HG03432 (cell line): ENCODE data around the gene LPCAT1.

Experiments used
- ATAC-seq: cut with Tn5 transposase; IDR thresholded peaks from one replicate; pipeline ENCODE4 v1.9.1; 2021; ENCODE audit warnings: mild to moderate bottlenecking, moderate library complexity; ENCODE audit not compliant: unreplicated experiment

The LPCAT1 gene

DNA sequence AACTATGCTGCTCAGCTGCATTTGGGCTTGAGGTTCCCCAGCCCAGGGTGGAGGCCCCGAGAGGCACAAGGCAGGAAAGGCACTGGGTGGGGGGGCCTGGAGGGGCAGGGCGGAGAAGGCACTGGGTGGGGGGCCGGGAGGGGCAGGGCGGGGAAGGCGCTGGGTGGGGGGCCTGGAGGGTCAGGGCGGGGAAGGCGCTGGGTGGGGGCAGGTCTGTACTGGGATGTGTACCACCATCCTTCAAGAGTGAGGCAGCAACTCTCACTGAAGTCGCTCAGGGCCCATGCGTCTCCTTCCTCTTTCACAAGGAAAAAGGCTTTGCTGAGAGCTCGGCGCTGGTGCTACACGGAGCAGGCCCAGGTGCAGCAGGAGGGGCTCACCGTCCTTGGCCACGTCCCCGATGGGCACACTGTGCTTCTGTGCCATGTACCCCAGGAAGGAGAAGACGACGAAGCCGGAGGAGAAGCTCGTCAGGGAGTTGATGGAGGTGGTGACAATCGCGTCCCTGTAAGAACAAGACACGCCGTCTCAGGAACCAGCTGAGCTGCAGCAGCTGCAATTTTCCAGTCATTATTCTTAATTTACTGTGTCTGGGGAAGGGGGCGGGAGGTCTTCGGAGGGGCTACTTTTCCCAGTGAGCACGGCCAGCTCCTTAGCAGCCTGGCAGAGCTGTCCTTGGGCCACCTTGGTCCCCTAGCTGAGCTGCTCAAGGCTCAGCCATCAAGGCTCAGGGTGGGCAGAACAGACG is 109.3 kb downstream of the LPCAT1 start:
- ATAC-seq, result no peak

GRCh38 chr5:1413611-1414241 is 110.0 kb downstream of the LPCAT1 start:
- no peak for ATAC-seq

- no peak for ATAC-seq
These were observed 110.5 kb downstream of the LPCAT1 start for GRCh38 chr5:1413211-1413610.

GRCh38 chr5:1412621-1413020 is 111.1 kb downstream of the LPCAT1 start:
- no peak for ATAC-seq

- ATAC-seq, result no peak
These were observed 111.6 kb downstream of the LPCAT1 start for GRCh38 chr5:1412163-1412562.
